ENCODE results near the gene ZNF599.

- TF ChIP-seq CTCF (IDR thresholded peaks at IDR 0.05) (no peak), EZH2 (IDR thresholded peaks at IDR 0.05; ENCODE audit: borderline replicate concordance, insufficient read depth, low read depth, low read length, poor library complexity, severe bottlenecking) (no peak)
Measured at GRCh38 chr19:34731964-34732363, 41.1 kb downstream of the ZNF599 start.
